AG04449 (cell line): ENCODE data around the gene P4HB.

ENCODE experiments used
- CTCF ChIA-PET: fragments of 350-600 bp; formaldehyde crosslinking; extraction: SDS; loops from one replicate; lab custom pipeline; 2021; ENCODE audit warnings: antibody characterized with exemption; lab: Yijun Ruan, JAX
- POLR2A ChIA-PET: fragments of 400-600, 350-600 bp; formaldehyde crosslinking; extraction: SDS; loops from one replicate; lab custom pipeline; 2020; ENCODE audit warnings: antibody characterized with exemption, inconsistent platforms; lab: Yijun Ruan, JAX
- DNase-seq: peaks from one replicate; pipeline ENCODE4 v3.0.0-alpha.2; 2010; ENCODE audit warnings: low read depth, low spot score
- H3K4me3 ChIP-seq: 2 replicates; pipeline ENCODE4 v1.5.1; 2011; ENCODE audit warnings: low read depth, mild to moderate bottlenecking, control low read depth, low read length
- CTCF ChIP-seq: IDR thresholded peaks from one replicate; pipeline ENCODE4 v1.5.1; 2011; ENCODE audit warnings: mild to moderate bottlenecking, moderate library complexity, low read length, control low read depth, inconsistent platforms; ENCODE audit not compliant: insufficient read depth; ENCODE audit errors: missing control alignments

The P4HB gene

GRCh38 chr17:81815646-81815986 lies 44.7 kb downstream of the P4HB start:
- no peak overlapping the region for H3K4me3 ChIP-seq
- ChIA-PET POLR2A (interaction anchor here (0.7 kb wide), 1 partner anchor 44 kb away, joined by 3 read pairs; no protein-coding TSS in a partner anchor), CTCF (no interaction called here)
- DNase-seq: no peak
- no peak for TF ChIP-seq CTCF

- ChIA-PET CTCF (no interaction called here), POLR2A (interaction anchor here (0.7 kb wide), 1 partner anchor 44 kb away, joined by 3 read pairs; no protein-coding TSS in a partner anchor)
- no peak overlapping the region for H3K4me3 ChIP-seq
- DNase-seq: no peak
- TF ChIP-seq CTCF: no peak
Measured at GRCh38 chr17:81814748-81815645, 45.3 kb downstream of the P4HB start.

GRCh38 chr17:81813861-81814683 lies 46.3 kb downstream of the P4HB start:
- DNase-seq: no peak
- no peak overlapping the region for H3K4me3 ChIP-seq
- no peak for TF ChIP-seq CTCF
- ChIA-PET POLR2A (no interaction called here), CTCF (no interaction called here)

GRCh38 chr17:81813371-81813684 lies 47.0 kb downstream of the P4HB start:
- DNase-seq: no peak
- ChIA-PET POLR2A (no interaction called here), CTCF (no interaction called here)
- H3K4me3 ChIP-seq: no peak overlapping the region
- TF ChIP-seq CTCF: no peak

- CTCF ChIA-PET: no interaction called here
Measured at GRCh38 chr17:81812571-81813370, 47.6 kb downstream of the P4HB start.

More at GRCh38 chr17:81812571-81813370, 47.6 kb downstream of the P4HB start:
- no peak overlapping the region for H3K4me3 ChIP-seq
- TF ChIP-seq CTCF: no peak
- no peak for DNase-seq
- POLR2A ChIA-PET: no interaction called here
